Measurements from ENCODE around the gene ZC3H18.
"Not testable (repeated sequence)": the region's sequence is repeated elsewhere in the genome, so short reads cannot be mapped to it uniquely, and the experiment has no call there.

Gene ZC3H18

GRCh38 chr16:88662222-88662842, 92.1 kb downstream of the ZC3H18 start:
- Histone ChIP-seq H3K36me3 (ENCODE audit: insufficient read depth, insufficient read length, low read length) (peaks cover 30% of the 10 kb centered on the region), H3K4me1 (ENCODE audit: insufficient read depth, insufficient read length) (peaks cover 4% of the 10 kb centered on the region), H3K9me3 (ENCODE audit: insufficient read depth, low read length) (no peaks in the 10 kb centered on the region), H3K9ac (ENCODE audit: insufficient read length, low read depth) (peak overlapping the region; percentile 93), H3K27me3 (ENCODE audit: insufficient read depth, insufficient read length) (no peaks in the 10 kb centered on the region), H3K4me3 (ENCODE audit: insufficient read length, low read depth) (peak overlapping the region; percentile 99)
- DNase-seq (ENCODE audit: low read depth, low spot score), result no peak
- TF ChIP-seq SUZ12 (IDR thresholded peaks at IDR 0.05; ENCODE audit: extremely low read depth, insufficient read depth, insufficient read length) (no peak), YY1 (IDR thresholded peaks at IDR 0.05; ENCODE audit: insufficient read depth, insufficient read length) (no peak), ZNF274 (IDR thresholded peaks at IDR 0.05; ENCODE audit: low read depth, low read length) (no peak)

- TF ChIP-seq SUZ12 (IDR thresholded peaks at IDR 0.05; ENCODE audit: extremely low read depth, insufficient read depth, insufficient read length) (no peak), YY1 (IDR thresholded peaks at IDR 0.05; ENCODE audit: insufficient read depth, insufficient read length) (no peak), ZNF274 (IDR thresholded peaks at IDR 0.05; ENCODE audit: low read depth, low read length) (no peak)
- no peaks in the 10 kb centered on the region for H3K27me3 ChIP-seq (ENCODE audit: insufficient read depth, insufficient read length)
- peak; percentile 97 for DNase-seq (ENCODE audit: low read depth, low spot score)
Observed at GRCh38 chr16:88662843-88663606, 92.8 kb downstream of the ZC3H18 start, which contains the start of gene MVD. MVD (minus strand) TSS chr16:88663091; CDS start chr16:88663080, 11 bp downstream.

GRCh38 chr16:88665148-88665547, 94.9 kb downstream of the ZC3H18 start:
- no peaks in the 10 kb centered on the region for H3K27me3 ChIP-seq (ENCODE audit: insufficient read depth, insufficient read length)
- H3K4me1 ChIP-seq (ENCODE audit: insufficient read depth, insufficient read length), result no peaks in the 10 kb centered on the region
- H3K9me3 ChIP-seq (ENCODE audit: insufficient read depth, low read length), result no peaks in the 10 kb centered on the region
- H3K4me3 ChIP-seq (ENCODE audit: insufficient read length, low read depth), result no peak overlapping the region
- TF ChIP-seq ZNF274 (IDR thresholded peaks at IDR 0.05; ENCODE audit: low read depth, low read length), result no peak
- TF ChIP-seq YY1 (IDR thresholded peaks at IDR 0.05; ENCODE audit: insufficient read depth, insufficient read length), result no peak
- no peak for TF ChIP-seq SUZ12 (IDR thresholded peaks at IDR 0.05; ENCODE audit: extremely low read depth, insufficient read depth, insufficient read length)
- peak overlapping the region; percentile 4 for H3K9ac ChIP-seq (ENCODE audit: insufficient read length, low read depth)
- H3K36me3 ChIP-seq (ENCODE audit: insufficient read depth, insufficient read length, low read length), result peaks cover 20% of the 10 kb centered on the region
- DNase-seq (ENCODE audit: low read depth, low spot score), result no peak

More at GRCh38 chr16:88662843-88663606, 92.8 kb downstream of the ZC3H18 start, which contains the start of gene MVD:
- no peaks in the 10 kb centered on the region for H3K9me3 ChIP-seq (ENCODE audit: insufficient read depth, low read length)
- H3K4me3 ChIP-seq (ENCODE audit: insufficient read length, low read depth), result peak within 1 kb of the TSS; percentile 99
- peaks cover 26% of the 10 kb centered on the region for H3K36me3 ChIP-seq (ENCODE audit: insufficient read depth, insufficient read length, low read length)
- H3K9ac ChIP-seq (ENCODE audit: insufficient read length, low read depth), result peak within 1 kb of the TSS; percentile 98
- H3K4me1 ChIP-seq (ENCODE audit: insufficient read depth, insufficient read length), result peaks cover 4% of the 10 kb centered on the region

GRCh38 chr16:88665570-88665969, 95.4 kb downstream of the ZC3H18 start:
- peaks cover 19% of the 10 kb centered on the region for H3K36me3 ChIP-seq (ENCODE audit: insufficient read depth, insufficient read length, low read length)
- no peak overlapping the region for H3K9ac ChIP-seq (ENCODE audit: insufficient read length, low read depth)
- H3K27me3 ChIP-seq (ENCODE audit: insufficient read depth, insufficient read length), result no peaks in the 10 kb centered on the region
- no peak overlapping the region for H3K4me3 ChIP-seq (ENCODE audit: insufficient read length, low read depth)
- TF ChIP-seq ZNF274 (IDR thresholded peaks at IDR 0.05; ENCODE audit: low read depth, low read length), result no peak
- no peak for TF ChIP-seq SUZ12 (IDR thresholded peaks at IDR 0.05; ENCODE audit: extremely low read depth, insufficient read depth, insufficient read length)
- TF ChIP-seq YY1 (IDR thresholded peaks at IDR 0.05; ENCODE audit: insufficient read depth, insufficient read length), result no peak
- H3K9me3 ChIP-seq (ENCODE audit: insufficient read depth, low read length), result no peaks in the 10 kb centered on the region
- DNase-seq (ENCODE audit: low read depth, low spot score), result no peak
- H3K4me1 ChIP-seq (ENCODE audit: insufficient read depth, insufficient read length), result no peaks in the 10 kb centered on the region

GRCh38 chr16:88667461-88667860, 97.3 kb downstream of the ZC3H18 start:
- TF ChIP-seq SUZ12 (IDR thresholded peaks at IDR 0.05; ENCODE audit: extremely low read depth, insufficient read depth, insufficient read length), result no peak
- no peak for TF ChIP-seq YY1 (IDR thresholded peaks at IDR 0.05; ENCODE audit: insufficient read depth, insufficient read length)
- no peak for TF ChIP-seq ZNF274 (IDR thresholded peaks at IDR 0.05; ENCODE audit: low read depth, low read length)
- H3K9ac ChIP-seq (ENCODE audit: insufficient read length, low read depth), result no peak overlapping the region

GRCh38 chr16:88669493-88669892, 99.3 kb downstream of the ZC3H18 start:
- not testable (repeated sequence) for H3K27me3 ChIP-seq (ENCODE audit: insufficient read depth, insufficient read length); DNase-seq (ENCODE audit: low read depth, low spot score); H3K9ac ChIP-seq (ENCODE audit: insufficient read length, low read depth); H3K9me3 ChIP-seq (ENCODE audit: insufficient read depth, low read length); H3K4me3 ChIP-seq (ENCODE audit: insufficient read length, low read depth); H3K4me1 ChIP-seq (ENCODE audit: insufficient read depth, insufficient read length)
- H3K36me3 ChIP-seq (ENCODE audit: insufficient read depth, insufficient read length, low read length), result peaks cover 34% of the 10 kb centered on the region

More at GRCh38 chr16:88667461-88667860, 97.3 kb downstream of the ZC3H18 start:
- Histone ChIP-seq H3K4me3 (ENCODE audit: insufficient read length, low read depth) (no peak overlapping the region), H3K9me3 (ENCODE audit: insufficient read depth, low read length) (no peaks in the 10 kb centered on the region), H3K36me3 (ENCODE audit: insufficient read depth, insufficient read length, low read length) (peaks cover 21% of the 10 kb centered on the region), H3K27me3 (ENCODE audit: insufficient read depth, insufficient read length) (no peaks in the 10 kb centered on the region), H3K4me1 (ENCODE audit: insufficient read depth, insufficient read length) (peaks cover 4% of the 10 kb centered on the region)
- no peak for DNase-seq (ENCODE audit: low read depth, low spot score)

- no peak for TF ChIP-seq ZNF274 (IDR thresholded peaks at IDR 0.05; ENCODE audit: low read depth, low read length)
- no peak for TF ChIP-seq SUZ12 (IDR thresholded peaks at IDR 0.05; ENCODE audit: extremely low read depth, insufficient read depth, insufficient read length)
- TF ChIP-seq YY1 (IDR thresholded peaks at IDR 0.05; ENCODE audit: insufficient read depth, insufficient read length), result no peak
- no peak for DNase-seq (ENCODE audit: low read depth, low spot score)
- Histone ChIP-seq H3K36me3 (ENCODE audit: insufficient read depth, insufficient read length, low read length) (peaks cover 37% of the 10 kb centered on the region), H3K4me1 (ENCODE audit: insufficient read depth, insufficient read length) (peaks cover 6% of the 10 kb centered on the region), H3K9me3 (ENCODE audit: insufficient read depth, low read length) (no peaks in the 10 kb centered on the region), H3K9ac (ENCODE audit: insufficient read length, low read depth) (no peak overlapping the region), H3K4me3 (ENCODE audit: insufficient read length, low read depth) (no peak overlapping the region), H3K27me3 (ENCODE audit: insufficient read depth, insufficient read length) (no peaks in the 10 kb centered on the region)
Observed at GRCh38 chr16:88669980-88670379, 99.8 kb downstream of the ZC3H18 start.
